Upper lobe of left lung (tissue), 4 donors: ENCODE data around the gene UFM1.
"Not testable (repeated sequence)": the region's sequence is repeated elsewhere in the genome, so short reads cannot be mapped to it uniquely, and the experiment has no call there.

Source experiments
- CTCF ChIP-seq, 6 experiments: fragments of 450-650 bp in 4 of 6; fragments of 200-600 bp in 2 of 6; sonication (generic) in 2 of 6; IDR thresholded peaks; one replicate each; pipeline ENCODE4 v1.5.1; 2016 to 2019; ENCODE audit warnings: antibody characterized with exemption in 6 of 6
- POLR2A ChIP-seq, 4 donors: fragments of 450-650 bp; IDR thresholded peaks; one replicate each; pipeline ENCODE4 v1.5.1; 2016 to 2017; ENCODE audit warnings: antibody characterized with exemption in 4 of 4, mild to moderate bottlenecking in 2 of 4
- POLR2AphosphoS5 ChIP-seq, 2 donors: sonication (generic); formaldehyde crosslinking; IDR thresholded peaks; one replicate each; pipeline ENCODE4 v1.5.1; 2017; ENCODE audit warnings: antibody characterized with exemption in 2 of 2

GRCh38 chr13:38370096-38370495 lies 20.4 kb downstream of the UFM1 start:
- not testable (repeated sequence) for TF ChIP-seq POLR2A, CTCF, POLR2AphosphoS5 (IDR thresholded peaks at IDR 0.05)
